ENCODE data around the gene ICAM1.

The ICAM1 gene

GRCh38 chr19:10328558-10329429 lies 57.9 kb downstream of the ICAM1 start:
- no peak for DNase-seq

DNA sequence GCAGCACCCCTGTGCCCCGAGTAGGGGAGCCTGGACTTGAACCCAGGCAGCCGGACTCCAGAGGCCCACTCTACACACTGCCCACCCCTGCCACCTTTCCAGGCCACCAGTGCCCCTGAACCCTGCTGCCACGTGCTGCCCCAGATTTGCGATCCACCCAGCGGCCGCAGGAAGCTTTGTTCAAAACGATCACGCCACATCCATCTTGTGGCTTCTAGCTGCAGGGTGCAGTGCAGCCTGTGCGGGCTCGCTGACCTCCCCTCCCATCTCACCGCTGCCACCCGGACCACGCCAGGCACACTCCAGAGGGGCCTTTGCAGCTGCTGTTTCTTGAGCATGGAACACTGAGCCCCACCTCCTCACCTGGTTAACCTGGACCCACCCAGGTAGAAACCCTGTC lies 58.6 kb downstream of the ICAM1 start:
- no peak for DNase-seq

- no peak for DNase-seq
Observed at GRCh38 chr19:10332158-10332964, 61.4 kb downstream of the ICAM1 start.

- DNase-seq, result peak; percentile 97
Observed at GRCh38 chr19:10332965-10333757, 62.2 kb downstream of the ICAM1 start, which contains the start of gene RAVER1. Gene RAVER1 (minus strand): TSS chr19:10333529. CDS start chr19:10333507, 22 bp downstream.

GRCh38 chr19:10333758-10334587 lies 63.1 kb downstream of the ICAM1 start:
- no peak for DNase-seq

GRCh38 chr19:10334588-10335351 lies 63.9 kb downstream of the ICAM1 start:
- peak; percentile 90 for DNase-seq

DNA sequence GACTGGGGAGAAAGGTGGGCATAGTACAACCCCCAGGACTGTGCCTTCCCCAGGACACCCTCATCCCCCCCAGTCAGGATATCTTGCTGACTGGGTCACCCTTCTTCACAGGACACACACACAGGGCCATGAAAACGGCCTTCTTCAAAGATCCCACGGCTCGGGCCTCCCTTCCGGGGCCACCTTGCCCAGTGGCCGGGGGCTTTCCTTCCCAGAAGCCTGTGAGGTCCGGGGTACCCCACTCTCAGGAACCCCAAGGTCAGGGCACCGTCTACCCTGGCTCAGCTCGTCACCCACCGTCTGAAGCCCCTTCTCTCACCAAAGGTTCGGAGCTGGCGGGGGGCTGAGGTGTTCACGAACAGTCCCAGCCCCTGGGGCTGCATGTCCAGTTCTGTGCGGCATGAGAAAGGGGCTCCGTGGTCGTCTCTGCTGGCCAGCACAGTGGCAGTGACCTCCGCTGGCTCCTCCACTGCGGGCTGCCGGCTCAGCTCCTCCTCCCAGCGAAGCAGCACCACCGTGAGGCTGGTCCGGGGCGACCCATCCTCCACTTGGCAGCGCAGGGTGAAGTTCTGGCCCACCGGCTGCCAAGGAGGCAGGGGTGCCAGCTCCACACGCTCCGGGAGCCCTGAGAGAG lies 64.5 kb downstream of the ICAM1 start:
- DNase-seq, result no peak

Measured in fibroblast of upper back skin (primary cell).